Neuronal stem cell (in vitro differentiated cells): ENCODE measurements around the gene TMEM217.

ENCODE experiments used
- DNase-seq: peaks from one replicate; pipeline ENCODE4 v3.0.0-alpha.2; 2013; ENCODE audit warnings: low spot score
- H2AFZ ChIP-seq: one replicate; pipeline ENCODE4 v1.6.1; 2013; ENCODE audit warnings: mild to moderate bottlenecking, low read length, inconsistent platforms
- H2AK5ac ChIP-seq: 2 replicates; pipeline ENCODE4 v1.6.1; 2013; ENCODE audit warnings: low read depth, mild to moderate bottlenecking, inconsistent platforms, low read length, moderate library complexity, mixed read lengths
- H2BK120ac ChIP-seq: 2 replicates; pipeline ENCODE4 v1.6.1; 2013; ENCODE audit warnings: low read depth, mild to moderate bottlenecking, inconsistent platforms, low read length, moderate library complexity, mixed read lengths
- H2BK12ac ChIP-seq: one replicate; pipeline ENCODE4 v1.6.1; 2013; ENCODE audit warnings: low read length, inconsistent platforms
- H2BK15ac ChIP-seq: 2 replicates; pipeline ENCODE4 v1.6.1; 2013; ENCODE audit warnings: mild to moderate bottlenecking, low read length, inconsistent platforms, mixed read lengths
- H2BK5ac ChIP-seq: one replicate; pipeline ENCODE4 v1.6.1; 2013; ENCODE audit warnings: inconsistent platforms, mild to moderate bottlenecking, low read length, moderate library complexity
- H3K14ac ChIP-seq: one replicate; pipeline ENCODE4 v1.6.1; 2013; ENCODE audit warnings: low read length, inconsistent platforms
- H3K18ac ChIP-seq: 2 replicates; pipeline ENCODE4 v1.6.1; 2013; ENCODE audit warnings: low read length, inconsistent platforms
- H3K23ac ChIP-seq: 2 replicates; pipeline ENCODE4 v1.6.1; 2013; ENCODE audit warnings: low read depth, mild to moderate bottlenecking, mixed read lengths, low read length, inconsistent platforms; ENCODE audit not compliant: poor library complexity
- H3K27ac ChIP-seq: replicated peaks from 3 replicates; pipeline ENCODE4 v1.5.1; 2013; ENCODE audit warnings: low read length, inconsistent platforms
- H3K27me3 ChIP-seq, 3 experiments: 2 replicates each; pipeline ENCODE4 v1.6.1; 2013; ENCODE audit warnings: low read length in 3 of 3, mild to moderate bottlenecking in 2 of 3, inconsistent platforms in 1 of 3, low read depth in 1 of 3, mixed read lengths in 1 of 3, moderate library complexity in 1 of 3; ENCODE audit not compliant: control insufficient read depth in 3 of 3, insufficient read depth in 3 of 3
- H3K36me3 ChIP-seq, 2 donors: replicated peaks in 1 of 2; 2 replicates each; pipeline ENCODE4 v1.6.1; 2013; ENCODE audit warnings: low read length in 2 of 2; ENCODE audit not compliant: control insufficient read depth in 2 of 2, insufficient read depth in 2 of 2
- H3K4ac ChIP-seq: 2 replicates; pipeline ENCODE4 v1.6.1; 2013; ENCODE audit warnings: inconsistent platforms, mild to moderate bottlenecking, low read length, moderate library complexity
- H3K4me1 ChIP-seq, 2 donors: 1 replicate in 1 of 2; 2 replicates in 1 of 2; pipeline ENCODE4 v1.6.1; 2013; ENCODE audit warnings: low read length in 2 of 2, low read depth in 1 of 2; ENCODE audit not compliant: control insufficient read depth in 2 of 2, insufficient read depth in 1 of 2
- H3K4me2 ChIP-seq: one replicate; pipeline ENCODE4 v1.6.1; 2013; ENCODE audit warnings: mild to moderate bottlenecking, low read length, inconsistent platforms; ENCODE audit not compliant: insufficient read depth, poor library complexity, severe bottlenecking
- H3K4me3 ChIP-seq, 2 donors: 2 replicates each; pipeline ENCODE4 v1.5.1; 2013; ENCODE audit warnings: low read length in 2 of 2, mild to moderate bottlenecking in 2 of 2, inconsistent platforms in 1 of 2, moderate library complexity in 1 of 2
- H3K79me1 ChIP-seq: one replicate; pipeline ENCODE4 v1.6.1; 2013; ENCODE audit warnings: low read depth, mild to moderate bottlenecking, inconsistent platforms, low read length, moderate library complexity
- H3K9ac ChIP-seq: one replicate; pipeline ENCODE4 v1.6.1; 2013; ENCODE audit warnings: mild to moderate bottlenecking, low read depth, low read length, inconsistent platforms; ENCODE audit not compliant: poor library complexity
- H3K9me3 ChIP-seq, 2 donors: replicated peaks in 1 of 2; 2 replicates each; pipeline versions ENCODE3 to v1.6.1; 2013; ENCODE audit warnings: low read length in 2 of 2, mild to moderate bottlenecking in 2 of 2, inconsistent platforms in 1 of 2, low read depth in 1 of 2, mixed read lengths in 1 of 2, moderate library complexity in 1 of 2; ENCODE audit not compliant: control insufficient read depth in 2 of 2, insufficient read depth in 1 of 2
- H4K8ac ChIP-seq: one replicate; pipeline ENCODE4 v1.6.1; 2013; ENCODE audit warnings: low read depth, mild to moderate bottlenecking, inconsistent platforms, low read length, moderate library complexity
- H4K91ac ChIP-seq: one replicate; pipeline ENCODE4 v1.6.1; 2013; ENCODE audit warnings: low read length, low read depth, mild to moderate bottlenecking, inconsistent platforms; ENCODE audit not compliant: poor library complexity
- WGBS, 2 donors: extraction: QIAGEN DNeasy Blood & Tissue Kit; methylation state at CpG; one replicate each; pipeline ENCODE4 v1.1.7; 2013; ENCODE audit warnings: missing lambda C conversion rate in 2 of 2, mixed read lengths in 1 of 2; ENCODE audit not compliant: insufficient read length in 2 of 2, insufficient replicate concordance in 1 of 2; ENCODE audit errors: extremely low coverage in 2 of 2; 5-methylcytosine and 5-hydroxymethylcytosine counted together

TMEM217 gene

DNA sequence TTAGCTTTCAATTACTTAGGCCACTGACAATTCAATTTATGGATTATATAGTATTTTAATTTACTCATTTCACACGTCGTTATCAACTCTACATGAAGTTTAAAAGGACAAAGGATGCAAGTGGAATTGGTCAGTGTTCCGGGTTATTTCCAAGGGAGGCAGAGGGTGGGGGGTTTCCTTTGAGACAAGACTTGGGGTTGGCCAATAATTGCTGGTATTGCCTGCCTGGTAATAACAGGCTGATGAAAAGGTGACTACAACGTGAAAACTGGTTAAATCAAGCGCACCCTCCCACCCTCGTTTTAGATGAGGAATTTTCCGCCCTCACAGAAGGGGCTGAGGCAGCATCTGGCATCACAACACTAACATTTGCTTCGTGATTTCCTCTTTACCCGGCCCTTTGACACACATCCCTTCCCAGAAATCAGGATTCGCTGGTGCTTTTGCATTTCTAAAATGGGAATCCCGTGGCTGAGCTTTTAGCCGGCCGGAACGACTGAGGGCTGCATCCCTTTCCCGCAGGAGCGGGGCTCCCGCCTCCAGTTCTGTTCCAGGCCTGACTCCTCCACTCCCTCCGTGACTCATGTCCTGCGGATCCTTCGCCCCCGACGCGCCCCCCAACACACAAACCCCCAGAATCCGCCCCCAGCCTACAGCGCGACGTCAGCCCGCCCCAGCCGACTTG is 89.0 kb downstream of the TMEM217 start:
- peaks cover 8 to 22% of the 10 kb centered on the region in 2 donors for H3K4me1 ChIP-seq
- H4K91ac ChIP-seq, result peak overlapping the region; percentile 64
- H3K27me3 ChIP-seq, result peaks cover 0 to 2% (median 0%) of the 10 kb centered on the region in 3 experiments
- H3K79me1 ChIP-seq, result peaks cover 2% of the 10 kb centered on the region
- peak overlapping the region; percentile 56 for H2AK5ac ChIP-seq
- peaks cover 0 to 1% of the 10 kb centered on the region in 2 donors for H3K9me3 ChIP-seq
- H3K4me2 ChIP-seq, result peak overlapping the region; percentile 97
- peak overlapping the region; percentile 38 for H2BK15ac ChIP-seq
- H3K36me3 ChIP-seq, result peaks cover 16 to 17% of the 10 kb centered on the region in 2 donors
- no peak overlapping the region for H2BK12ac ChIP-seq
- H4K8ac ChIP-seq, result no peak overlapping the region
- peak overlapping the region; percentile 98 for H2BK120ac ChIP-seq
- no peak overlapping the region for H2BK5ac ChIP-seq
- no peak for DNase-seq
- peak overlapping the region; percentile 75 for H3K14ac ChIP-seq
- no peak overlapping the region for H3K4ac ChIP-seq
- H3K9ac ChIP-seq, result peak overlapping the region; percentile 86
- no peak overlapping the region for H3K27ac ChIP-seq
- peak overlapping the region; percentile 61 for H2AFZ ChIP-seq
- H3K4me3 ChIP-seq, result peak overlapping the region; percentile 47 to 83
- no CpG with 5 or more reads among the region's 29 CpGs for WGBS, 2 donors
- H3K18ac ChIP-seq, result peak overlapping the region; percentile 97
- peak overlapping the region; percentile 74 for H3K23ac ChIP-seq

DNA sequence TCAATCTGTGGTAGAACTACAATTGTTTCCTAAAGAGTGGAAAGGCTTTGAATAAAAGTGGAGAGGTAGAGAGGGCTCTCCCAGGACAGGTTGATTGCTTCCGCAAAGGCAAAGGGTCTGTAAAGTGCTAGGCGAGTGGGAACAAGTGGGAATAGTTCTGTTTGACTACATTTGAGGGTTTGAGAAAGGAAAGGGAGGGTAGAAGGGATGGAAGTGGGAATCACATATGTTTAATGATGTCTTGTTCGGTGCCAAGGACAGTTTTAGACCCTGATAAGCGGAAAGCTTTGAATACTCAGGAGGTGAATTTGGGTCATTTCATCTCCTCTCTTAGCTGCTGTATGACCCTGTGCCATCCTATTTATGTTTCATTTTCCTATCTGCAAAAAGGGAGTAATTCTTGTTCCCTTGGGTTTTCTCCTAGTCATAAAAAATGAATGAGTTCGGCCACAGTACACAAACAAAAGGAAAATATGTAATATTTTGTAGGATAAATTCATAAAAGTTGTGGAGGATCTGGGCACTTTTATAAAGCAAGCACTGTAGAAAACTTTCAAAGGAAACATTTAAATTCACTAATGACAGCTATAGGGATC is 89.7 kb downstream of the TMEM217 start:
- peaks cover 10% of the 10 kb centered on the region in 2 donors for H3K36me3 ChIP-seq
- H3K4ac ChIP-seq, result no peak overlapping the region

DNA sequence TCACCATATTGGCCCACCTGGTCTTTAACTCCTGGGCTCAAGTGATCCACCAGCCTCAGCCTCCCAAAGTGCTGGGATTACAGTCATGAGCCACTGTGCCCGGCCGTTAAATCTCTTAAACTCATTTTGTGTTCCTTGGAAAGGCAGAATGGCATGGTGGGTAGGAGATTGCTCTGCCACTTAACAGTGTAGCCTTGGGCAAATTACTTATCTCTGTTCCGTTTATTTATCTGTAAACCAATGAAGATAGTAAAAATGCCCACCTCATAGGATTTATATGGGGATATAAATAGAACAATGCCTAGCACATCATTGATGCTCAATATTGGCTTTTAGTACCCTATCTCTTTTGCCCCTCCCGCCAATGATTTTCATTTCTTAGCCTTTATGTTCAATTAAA is 95.2 kb downstream of the TMEM217 start:
- no peaks in the 10 kb centered on the region for H3K36me3 ChIP-seq
- no peak overlapping the region for H2BK120ac ChIP-seq
- no peak overlapping the region for H3K18ac ChIP-seq
- H2BK12ac ChIP-seq, result no peak overlapping the region
- DNase-seq, result no peak
- H2AK5ac ChIP-seq, result no peak overlapping the region
- H3K4me2 ChIP-seq, result no peak overlapping the region
- no CpG with 5 or more reads among the region's 4 CpGs for WGBS, 2 donors
- no peak overlapping the region for H3K27ac ChIP-seq
- H2BK15ac ChIP-seq, result no peak overlapping the region
- no peaks in the 10 kb centered on the region for H3K79me1 ChIP-seq
- no peak overlapping the region for H2BK5ac ChIP-seq
- H3K4me3 ChIP-seq, result no peak overlapping the region
- H3K14ac ChIP-seq, result no peak overlapping the region
- no peak overlapping the region for H3K4ac ChIP-seq
- peaks cover 0 to 1% of the 10 kb centered on the region in 2 donors for H3K9me3 ChIP-seq
- H3K23ac ChIP-seq, result no peak overlapping the region
- H3K9ac ChIP-seq, result no peak overlapping the region
- no peak overlapping the region for H2AFZ ChIP-seq
- H4K91ac ChIP-seq, result no peak overlapping the region
- H4K8ac ChIP-seq, result no peak overlapping the region
- peaks cover 3% of the 10 kb centered on the region in 2 donors for H3K4me1 ChIP-seq
- no peaks in the 10 kb centered on the region for H3K27me3 ChIP-seq

More for the DNA sequence above, 89.7 kb downstream of the TMEM217 start:
- no peak overlapping the region for H2BK120ac ChIP-seq
- no peak overlapping the region for H2BK15ac ChIP-seq
- DNase-seq, result no peak
- H2BK12ac ChIP-seq, result no peak overlapping the region
- no peak overlapping the region for H3K14ac ChIP-seq
- H3K23ac ChIP-seq, result no peak overlapping the region
- no peak overlapping the region for H3K18ac ChIP-seq
- no peak overlapping the region for H3K4me2 ChIP-seq
- peak overlapping the region in 1 of 2 donors; percentile 47 for H3K4me3 ChIP-seq
- H3K27ac ChIP-seq, result no peak overlapping the region
- H3K27me3 ChIP-seq, result peaks cover 0 to 2% (median 0%) of the 10 kb centered on the region in 3 experiments
- H4K8ac ChIP-seq, result no peak overlapping the region
- peak overlapping the region; percentile 21 for H2AFZ ChIP-seq
- no peak overlapping the region for H4K91ac ChIP-seq
- peaks cover 10 to 24% of the 10 kb centered on the region in 2 donors for H3K4me1 ChIP-seq
- H3K9ac ChIP-seq, result no peak overlapping the region
- WGBS, 2 donors, result no CpG with 5 or more reads among the region's 5 CpGs
- H2BK5ac ChIP-seq, result no peak overlapping the region
- H3K9me3 ChIP-seq, result peaks cover 0 to 1% of the 10 kb centered on the region in 2 donors
- no peak overlapping the region for H2AK5ac ChIP-seq
- H3K79me1 ChIP-seq, result peaks cover 2% of the 10 kb centered on the region
